ENCODE measurements around the gene MRPL36.

The MRPL36 gene

GRCh38 chr5:1809416-1810035 is 9.9 kb upstream of the MRPL36 start:
- DNase-seq (ENCODE audit: low read depth in 1 of 2, low spot score in 1 of 2), result no peak
- H3K27me3 ChIP-seq (ENCODE audit: insufficient read depth, poor library complexity, severe bottlenecking), result no peaks in the 10 kb centered on the region
- H3K4me3 ChIP-seq (replicated peaks; ENCODE audit: insufficient read depth, low read length), result no peak overlapping the region
- TF ChIP-seq REST (IDR thresholded peaks at IDR 0.05; ENCODE audit: insufficient replicate concordance, low read depth) (no peak), SPI1 (IDR thresholded peaks at IDR 0.05; ENCODE audit: borderline replicate concordance, low read depth) (no peak), CTCF (IDR thresholded peaks at IDR 0.05; ENCODE audit: insufficient read depth, low read length) (no peak), GABPA (IDR thresholded peaks at IDR 0.05; ENCODE audit: low read depth) (no peak), POLR2AphosphoS5 (IDR thresholded peaks at IDR 0.05; ENCODE audit: low read depth) (no peak)
- no peak overlapping the region for H3K27ac ChIP-seq (replicated peaks)

- TF ChIP-seq GABPA (IDR thresholded peaks at IDR 0.05; ENCODE audit: low read depth) (no peak), POLR2AphosphoS5 (IDR thresholded peaks at IDR 0.05; ENCODE audit: low read depth) (no peak), SPI1 (IDR thresholded peaks at IDR 0.05; ENCODE audit: borderline replicate concordance, low read depth) (no peak), CTCF (IDR thresholded peaks at IDR 0.05; ENCODE audit: insufficient read depth, low read length) (no peak), REST (IDR thresholded peaks at IDR 0.05; ENCODE audit: insufficient replicate concordance, low read depth) (no peak)
- Histone ChIP-seq H3K27me3 (ENCODE audit: insufficient read depth, poor library complexity, severe bottlenecking) (no peaks in the 10 kb centered on the region), H3K4me3 (replicated peaks; ENCODE audit: insufficient read depth, low read length) (no peak overlapping the region), H3K27ac (replicated peaks) (no peak overlapping the region)
- no peak for DNase-seq (ENCODE audit: low read depth in 1 of 2, low spot score in 1 of 2)
Observed at GRCh38 chr5:1808439-1808838, 8.8 kb upstream of the MRPL36 start.

GRCh38 chr5:1807451-1808185 is 8.0 kb upstream of the MRPL36 start:
- Histone ChIP-seq H3K27me3 (ENCODE audit: insufficient read depth, poor library complexity, severe bottlenecking) (no peaks in the 10 kb centered on the region), H3K4me3 (replicated peaks; ENCODE audit: insufficient read depth, low read length) (no peak overlapping the region), H3K27ac (replicated peaks) (no peak overlapping the region)
- no peak for TF ChIP-seq CTCF (IDR thresholded peaks at IDR 0.05; ENCODE audit: insufficient read depth, low read length)
- TF ChIP-seq POLR2AphosphoS5 (IDR thresholded peaks at IDR 0.05; ENCODE audit: low read depth), result no peak
- 0 out of 2 replicates have a peak, but pooled peaks have one; percentile 21 for TF ChIP-seq SPI1 (IDR thresholded peaks at IDR 0.05; ENCODE audit: borderline replicate concordance, low read depth)
- no peak for TF ChIP-seq REST (IDR thresholded peaks at IDR 0.05; ENCODE audit: insufficient replicate concordance, low read depth)
- DNase-seq (ENCODE audit: low read depth in 1 of 2, low spot score in 1 of 2), result no peak

Measured in HL-60 (cell line).